GM12875 (cell line): ENCODE results near the gene OPRL1.

Experiments used
- H3K4me3 ChIP-seq: one replicate; pipeline ENCODE4 v1.5.1; 2011; ENCODE audit warnings: low read depth, low read length, control low read depth
- TF ChIP-seq, protein P1 (sequence below): IDR thresholded peaks from 2 replicates; pipeline ENCODE4 v1.5.1; 2011; ENCODE audit warnings: low read depth, mild to moderate bottlenecking, control low read depth, inconsistent platforms, low read length, moderate library complexity, borderline replicate concordance; ENCODE audit not compliant: insufficient read depth

The OPRL1 gene

DNA sequence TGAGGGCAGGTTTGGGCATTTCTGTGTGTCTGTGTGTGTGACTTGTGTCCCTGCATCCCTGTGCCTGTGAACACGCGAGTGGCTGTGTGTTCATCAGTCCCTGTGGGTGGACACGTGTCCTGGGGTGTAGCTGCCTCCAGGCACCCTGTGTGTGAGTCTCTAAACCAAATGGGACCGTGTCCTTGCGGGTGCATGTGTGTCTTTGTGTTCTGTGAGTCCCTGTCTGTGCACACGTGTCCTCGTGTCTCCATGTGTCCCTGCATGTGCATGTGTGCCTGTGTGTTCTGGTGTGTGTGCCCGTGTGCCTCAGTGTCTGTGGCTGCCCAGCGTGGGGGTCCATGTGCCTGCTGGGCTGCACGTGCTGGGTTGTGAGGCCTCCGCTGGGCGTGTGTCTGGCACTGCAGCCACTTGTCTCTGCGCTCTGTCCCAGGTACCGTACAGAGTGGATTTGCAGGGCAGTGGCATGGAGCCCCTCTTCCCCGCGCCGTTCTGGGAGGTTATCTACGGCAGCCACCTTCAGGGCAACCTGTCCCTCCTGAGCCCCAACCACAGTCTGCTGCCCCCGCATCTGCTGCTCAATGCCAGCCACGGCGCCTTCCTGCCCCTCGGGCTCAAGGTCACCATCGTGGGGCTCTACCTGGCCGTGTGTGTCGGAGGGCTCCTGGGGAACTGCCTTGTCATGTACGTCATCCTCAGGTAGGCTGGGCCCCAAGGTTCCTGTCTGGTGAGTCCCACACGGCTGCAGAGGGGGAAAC is 12.6 kb downstream of the OPRL1 start:
- TF ChIP-seq, protein P1, sequence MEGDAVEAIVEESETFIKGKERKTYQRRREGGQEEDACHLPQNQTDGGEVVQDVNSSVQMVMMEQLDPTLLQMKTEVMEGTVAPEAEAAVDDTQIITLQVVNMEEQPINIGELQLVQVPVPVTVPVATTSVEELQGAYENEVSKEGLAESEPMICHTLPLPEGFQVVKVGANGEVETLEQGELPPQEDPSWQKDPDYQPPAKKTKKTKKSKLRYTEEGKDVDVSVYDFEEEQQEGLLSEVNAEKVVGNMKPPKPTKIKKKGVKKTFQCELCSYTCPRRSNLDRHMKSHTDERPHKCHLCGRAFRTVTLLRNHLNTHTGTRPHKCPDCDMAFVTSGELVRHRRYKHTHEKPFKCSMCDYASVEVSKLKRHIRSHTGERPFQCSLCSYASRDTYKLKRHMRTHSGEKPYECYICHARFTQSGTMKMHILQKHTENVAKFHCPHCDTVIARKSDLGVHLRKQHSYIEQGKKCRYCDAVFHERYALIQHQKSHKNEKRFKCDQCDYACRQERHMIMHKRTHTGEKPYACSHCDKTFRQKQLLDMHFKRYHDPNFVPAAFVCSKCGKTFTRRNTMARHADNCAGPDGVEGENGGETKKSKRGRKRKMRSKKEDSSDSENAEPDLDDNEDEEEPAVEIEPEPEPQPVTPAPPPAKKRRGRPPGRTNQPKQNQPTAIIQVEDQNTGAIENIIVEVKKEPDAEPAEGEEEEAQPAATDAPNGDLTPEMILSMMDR = no peak
- H3K4me3 ChIP-seq = no peak overlapping the region

DNA sequence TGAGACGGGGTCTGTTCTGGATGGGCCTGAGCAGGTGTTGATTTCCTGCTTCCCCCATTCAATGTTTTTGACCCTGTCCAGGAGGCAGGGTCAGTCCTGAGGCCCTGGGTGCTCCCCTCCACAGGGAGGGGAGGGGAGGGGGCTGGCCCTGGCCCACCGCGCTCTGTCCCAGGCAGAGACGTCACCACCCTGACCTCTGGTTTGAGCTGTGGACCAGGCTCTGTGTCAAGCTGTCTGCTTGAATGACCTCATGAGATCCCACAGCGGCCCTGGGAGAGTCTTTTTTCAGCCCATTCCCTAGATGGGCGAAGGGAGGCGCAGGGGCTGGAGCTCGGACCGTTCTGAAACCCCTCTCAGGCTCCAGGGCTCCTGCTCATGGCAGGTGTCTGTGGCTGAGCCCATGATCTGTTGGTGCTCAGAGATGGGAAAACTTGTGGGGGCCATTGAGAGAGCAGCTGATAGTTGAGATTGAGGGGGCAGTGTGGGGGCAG is 13.2 kb downstream of the OPRL1 start:
- TF ChIP-seq, protein P1 = no peak

DNA sequence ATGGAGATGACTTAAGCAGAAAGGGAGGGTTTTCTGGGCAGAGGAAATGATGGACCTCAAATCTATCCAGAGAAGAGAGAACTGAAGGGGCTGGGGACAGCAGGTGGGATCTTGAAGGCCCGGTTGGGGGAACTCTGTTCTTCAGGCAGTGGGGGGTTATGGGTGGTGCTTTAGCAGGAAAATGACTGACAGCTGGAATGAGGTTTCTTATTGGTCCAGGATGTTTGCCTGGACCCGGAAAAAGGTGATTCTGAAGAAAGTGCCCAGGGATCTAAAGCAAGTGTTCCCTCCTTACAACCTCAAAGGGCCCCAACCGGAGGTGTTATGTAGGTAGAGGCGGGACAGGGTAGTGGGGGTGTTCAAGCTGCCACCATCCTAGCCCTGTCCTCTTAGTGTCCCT is 15.6 kb downstream of the OPRL1 start:
- no peak overlapping the region for H3K4me3 ChIP-seq
- TF ChIP-seq, protein P1 = no peak

More for the DNA sequence above, 13.2 kb downstream of the OPRL1 start:
- H3K4me3 ChIP-seq = no peak overlapping the region

DNA sequence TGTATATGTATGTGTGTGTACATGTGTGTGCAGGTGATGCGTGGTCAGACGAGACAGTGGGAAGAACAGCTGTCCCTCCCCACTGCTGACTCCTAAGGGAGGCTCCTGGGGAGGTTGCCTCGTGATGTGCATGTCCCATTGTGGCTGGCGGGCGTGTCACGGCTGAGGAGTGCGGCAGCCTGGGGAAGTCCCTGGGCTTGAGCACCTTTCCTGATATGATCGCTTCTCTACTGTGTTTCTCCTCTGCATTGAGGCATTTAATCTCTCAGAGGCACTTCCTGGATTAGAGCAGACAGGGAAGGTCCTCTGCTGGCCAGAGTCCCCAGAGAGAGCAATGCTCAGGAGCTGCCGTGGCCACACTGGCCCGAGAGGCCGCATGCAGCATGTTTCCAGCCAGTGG is 16.0 kb downstream of the OPRL1 start:
- no peak overlapping the region for H3K4me3 ChIP-seq

DNA sequence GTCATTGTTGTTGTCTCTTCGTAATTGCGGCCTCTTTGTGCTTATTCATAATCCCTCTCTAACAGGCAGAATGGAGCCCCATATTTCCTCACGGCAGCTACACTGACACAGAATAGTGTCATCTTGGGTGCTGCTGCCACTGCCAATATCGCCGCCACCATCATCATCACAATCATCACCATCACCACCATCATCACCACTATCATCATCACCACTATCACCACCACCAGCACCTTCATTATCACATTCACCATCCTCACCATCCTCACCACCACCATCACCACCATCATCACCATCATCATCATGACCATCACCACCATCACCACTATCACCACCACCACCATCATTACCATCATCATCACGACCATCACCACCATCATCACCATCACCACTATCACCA is 16.7 kb downstream of the OPRL1 start:
- TF ChIP-seq, protein P1 = no peak
- no peak overlapping the region for H3K4me3 ChIP-seq

More for the DNA sequence above, 16.0 kb downstream of the OPRL1 start:
- TF ChIP-seq, protein P1 = no peak

DNA sequence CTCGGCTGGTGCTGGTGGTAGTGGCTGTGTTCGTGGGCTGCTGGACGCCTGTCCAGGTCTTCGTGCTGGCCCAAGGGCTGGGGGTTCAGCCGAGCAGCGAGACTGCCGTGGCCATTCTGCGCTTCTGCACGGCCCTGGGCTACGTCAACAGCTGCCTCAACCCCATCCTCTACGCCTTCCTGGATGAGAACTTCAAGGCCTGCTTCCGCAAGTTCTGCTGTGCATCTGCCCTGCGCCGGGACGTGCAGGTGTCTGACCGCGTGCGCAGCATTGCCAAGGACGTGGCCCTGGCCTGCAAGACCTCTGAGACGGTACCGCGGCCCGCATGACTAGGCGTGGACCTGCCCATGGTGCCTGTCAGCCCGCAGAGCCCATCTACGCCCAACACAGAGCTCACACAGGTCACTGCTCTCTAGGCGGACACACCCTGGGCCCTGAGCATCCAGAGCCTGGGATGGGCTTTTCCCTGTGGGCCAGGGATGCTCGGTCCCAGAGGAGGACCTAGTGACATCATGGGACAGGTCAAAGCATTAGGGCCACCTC is 18.7 kb downstream of the OPRL1 start:
- H3K4me3 ChIP-seq = no peak overlapping the region
- TF ChIP-seq, protein P1 = no peak

DNA sequence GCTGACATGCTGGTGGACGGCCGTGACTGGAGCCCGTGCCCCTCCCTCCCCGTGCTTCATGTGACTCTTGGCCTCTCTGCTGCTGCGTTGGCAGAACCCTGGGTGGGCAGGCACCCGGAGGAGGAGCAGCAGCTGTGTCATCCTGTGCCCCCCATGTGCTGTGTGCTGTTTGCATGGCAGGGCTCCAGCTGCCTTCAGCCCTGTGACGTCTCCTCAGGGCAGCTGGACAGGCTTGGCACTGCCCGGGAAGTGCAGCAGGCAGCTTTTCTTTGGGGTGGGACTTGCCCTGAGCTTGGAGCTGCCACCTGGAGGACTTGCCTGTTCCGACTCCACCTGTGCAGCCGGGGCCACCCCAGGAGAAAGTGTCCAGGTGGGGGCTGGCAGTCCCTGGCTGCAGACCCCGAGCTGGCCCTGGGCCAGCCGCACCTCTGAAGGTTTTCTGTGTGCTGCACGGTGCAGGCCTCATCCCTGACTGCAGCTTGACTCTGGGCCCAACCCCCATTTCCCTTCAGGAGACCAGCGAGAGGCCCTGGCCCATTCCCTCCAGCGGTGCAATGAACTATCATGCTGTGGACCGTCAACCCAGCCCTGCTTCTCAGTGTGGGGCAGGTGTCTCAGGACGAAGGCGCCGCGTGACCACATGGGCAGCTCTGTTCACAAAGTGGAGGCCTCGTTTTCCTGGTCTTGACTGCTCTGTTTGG is 19.4 kb downstream of the OPRL1 start:
- no peak overlapping the region for H3K4me3 ChIP-seq
- TF ChIP-seq, protein P1 = no peak
